A673 (cell line): Measurements from ENCODE around the gene IPO5. TPM values are rescaled to one million over a fixed set of nuclear protein-coding genes. Genes with fewer than 3 reads are reported as not detected.
A peak's percentile ranks its signal among the peaks of the same experiment; 100 is the strongest.

Source experiments
- BruUV-seq: library from RNA; stranded (reverse); fragments of 400-500 nt; replicated peaks from 2 replicates; lab custom pipeline; 2021; lab: Mats Ljungman, UMichigan
- CTCF ChIA-PET: fragments of 300-600 bp; sonication (Branson Sonifier 250); formaldehyde crosslinking; loops from one replicate; lab custom pipeline; 2022; ENCODE audit warnings: antibody characterized with exemption; lab: Charles Lee
- POLR2A ChIA-PET: fragments of 300-600 bp; sonication (Branson Sonifier 250); formaldehyde crosslinking; loops from one replicate; lab custom pipeline; 2022; ENCODE audit warnings: antibody characterized with exemption; ENCODE audit not compliant: low non-redundant PET; lab: Charles Lee
- DNase-seq: peaks from one replicate; pipeline ENCODE4 v3.0.0-alpha.2; 2015; ENCODE audit warnings: low spot score
- H3K27ac ChIP-seq: fragments of 200-600 bp; sonication (generic); 2 replicates; pipeline ENCODE4 v1.5.1; 2016; ENCODE audit warnings: mixed run types, low read depth, mild to moderate bottlenecking, mixed read lengths, antibody characterized with exemption, low read length; ENCODE audit not compliant: poor library complexity, severe bottlenecking
- H3K27me3 ChIP-seq: fragments of 200-600 bp; sonication (generic); replicated peaks from 2 replicates; pipeline ENCODE4 v1.6.1; 2017; ENCODE audit warnings: mixed run types, low read depth, mild to moderate bottlenecking, mixed read lengths, antibody characterized with exemption, low read length; ENCODE audit not compliant: insufficient read depth, poor library complexity
- H3K36me3 ChIP-seq: fragments of 200-600 bp; sonication (generic); 2 replicates; pipeline ENCODE4 v1.6.1; 2016; ENCODE audit warnings: mixed run types, mild to moderate bottlenecking, mixed read lengths, antibody characterized with exemption, low read length; ENCODE audit not compliant: insufficient read depth, poor library complexity, severe bottlenecking
- H3K4me1 ChIP-seq: fragments of 200-600 bp; sonication (generic); 2 replicates; pipeline ENCODE4 v1.6.1; 2017; ENCODE audit warnings: mixed run types, mild to moderate bottlenecking, mixed read lengths, antibody characterized with exemption, low read length; ENCODE audit not compliant: insufficient read depth, poor library complexity, severe bottlenecking
- H3K4me3 ChIP-seq: fragments of 200-600 bp; sonication (generic); 2 replicates; pipeline ENCODE4 v1.5.1; 2016; ENCODE audit warnings: low read depth, mixed run types, mild to moderate bottlenecking, mixed read lengths, low read length; ENCODE audit not compliant: poor library complexity, severe bottlenecking
- H3K9me3 ChIP-seq: fragments of 200-600 bp; sonication (generic); 2 replicates; pipeline ENCODE4 v1.6.1; 2016; ENCODE audit warnings: mixed run types, low read depth, mild to moderate bottlenecking, mixed read lengths, antibody characterized with exemption, low read length; ENCODE audit not compliant: poor library complexity, severe bottlenecking
- CTCF ChIP-seq: fragments of 300-800, 200-600 bp; sonication (generic); conservative IDR thresholded peaks from 2 replicates; pipeline ENCODE4 v1.5.1; 2017; ENCODE audit warnings: low read depth, mild to moderate bottlenecking, antibody characterized with exemption, low read length, moderate library complexity, mixed read lengths
- EZH2 ChIP-seq: fragments of 200-600 bp; sonication (generic); IDR thresholded peaks from 2 replicates; pipeline ENCODE4 v1.6.1; 2017; ENCODE audit warnings: borderline replicate concordance, low read depth, mild to moderate bottlenecking, mixed read lengths, antibody characterized with exemption, low read length; ENCODE audit not compliant: poor library complexity, severe bottlenecking
- intact Hi-C: fragments of 100-400 bp; cut with micrococcal nuclease; formaldehyde crosslinking; loops from one replicate; pipeline ENCODE4 v1.10.0; 2022; ENCODE audit not compliant: unreplicated experiment
- total RNA-seq: library from RNA; stranded (reverse); gene quantifications from 2 replicates; pipeline ENCODE4 v1.2.3, GENCODE V29; 2021

IPO5 gene
- total RNA-seq, 1 experiment from 2014 or later, result 573 TPM

- H3K36me3 ChIP-seq, result no peaks in the 10 kb centered on the region
- ChIA-PET POLR2A (no interaction called here), CTCF (no interaction called here)
- no TSS peak for BruUV-seq
- H3K4me3 ChIP-seq, result no peak overlapping the region
- H3K4me1 ChIP-seq, result peaks cover 2% of the 10 kb centered on the region
- no peaks in the 10 kb centered on the region for H3K9me3 ChIP-seq
- TF ChIP-seq CTCF (no peak), EZH2 (no peak)
- no peak for DNase-seq
- no peak overlapping the region for H3K27ac ChIP-seq
- intact Hi-C loops, result no loop called here
- no peaks in the 10 kb centered on the region for H3K27me3 ChIP-seq
Observed at GRCh38 chr13:97967226-97967625, 13.8 kb downstream of the IPO5 start.

- intact Hi-C loops, result no loop called here
- Histone ChIP-seq H3K9me3 (no peaks in the 10 kb centered on the region), H3K4me3 (no peak overlapping the region), H3K27me3 (no peaks in the 10 kb centered on the region), H3K36me3 (no peaks in the 10 kb centered on the region), H3K27ac (peak overlapping the region; percentile 70), H3K4me1 (peaks cover 5% of the 10 kb centered on the region)
- ChIA-PET POLR2A (no interaction called here), CTCF (no interaction called here)
- no peak for TF ChIP-seq EZH2
- BruUV-seq, result no TSS peak
- DNase-seq, result peak; percentile 78
Observed at GRCh38 chr13:97967948-97968347, 14.5 kb downstream of the IPO5 start.

GRCh38 chr13:97971519-97971918 lies 18.0 kb downstream of the IPO5 start:
- no peak for DNase-seq
- BruUV-seq, result no TSS peak
- CTCF ChIA-PET, result no interaction called here
- Histone ChIP-seq H3K4me1 (peaks cover 5% of the 10 kb centered on the region), H3K27me3 (no peaks in the 10 kb centered on the region), H3K9me3 (no peaks in the 10 kb centered on the region), H3K4me3 (no peak overlapping the region), H3K27ac (peak overlapping the region; percentile 53), H3K36me3 (no peaks in the 10 kb centered on the region)
- intact Hi-C loops, result no loop called here
- POLR2A ChIA-PET, result interaction anchor here (0.6 kb wide), 1 partner anchor 116 kb away, joined by 4 read pairs; no protein-coding TSS in a partner anchor
- TF ChIP-seq EZH2, result no peak

- intact Hi-C loops, result no loop called here
- no peak for DNase-seq
- BruUV-seq, result no TSS peak
Observed at GRCh38 chr13:97974773-97975172, 21.3 kb downstream of the IPO5 start.

More at GRCh38 chr13:97974773-97975172, 21.3 kb downstream of the IPO5 start:
- Histone ChIP-seq H3K9me3 (no peaks in the 10 kb centered on the region), H3K27me3 (no peaks in the 10 kb centered on the region), H3K36me3 (peaks cover 17% of the 10 kb centered on the region), H3K4me3 (no peak overlapping the region), H3K4me1 (peaks cover 14% of the 10 kb centered on the region), H3K27ac (peak overlapping the region; percentile 63)
- CTCF ChIA-PET, result no interaction called here
- TF ChIP-seq CTCF (no peak), EZH2 (no peak)
- POLR2A ChIA-PET, result no interaction called here
